ENCODE data around the gene BAAT.

Gene BAAT

DNA sequence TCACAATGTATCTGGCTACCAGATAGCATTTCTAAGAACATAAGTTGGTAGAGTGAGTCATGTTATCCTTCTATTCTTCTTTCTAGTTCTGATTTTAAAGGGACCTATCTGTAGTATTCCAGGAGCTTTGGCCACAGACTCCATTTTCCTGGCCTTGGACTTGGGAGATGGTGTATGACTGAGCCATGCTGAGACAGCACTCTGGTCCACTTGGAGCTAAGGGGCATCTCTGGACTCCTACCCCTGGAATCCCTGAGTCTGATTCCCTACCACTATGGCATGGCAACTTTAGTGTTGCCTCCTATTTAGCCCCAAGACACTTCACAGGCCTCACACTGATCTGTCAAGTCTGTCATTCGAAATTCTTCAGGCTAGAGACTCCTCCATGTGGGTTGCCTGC, 58.8 kb downstream of the BAAT start:
- Histone ChIP-seq H4K20me1 (ENCODE audit: low read depth, low read length) (no peaks in the 10 kb centered on the region), H3K9me3 (ENCODE audit: insufficient read depth, low read length) (no peaks in the 10 kb centered on the region), H3K27ac (ENCODE audit: low read depth, low read length) (no peak overlapping the region), H3K36me3 (ENCODE audit: low read length) (no peaks in the 10 kb centered on the region), H3K4me3 (ENCODE audit: insufficient read depth, low read length, poor library complexity, severe bottlenecking) (no peak overlapping the region), H3K9ac (ENCODE audit: low read length) (no peak overlapping the region), H2AFZ (ENCODE audit: low read depth, low read length, severe bottlenecking) (no peak overlapping the region), H3K9me2 (replicated peaks; ENCODE audit: insufficient read depth, low read length) (no peaks in the 10 kb centered on the region), H3K79me2 (ENCODE audit: insufficient read depth, low read length) (no peaks in the 10 kb centered on the region), H3K4me2 (ENCODE audit: low read depth, low read length, poor library complexity, severe bottlenecking) (no peak overlapping the region), H3F3A (ENCODE audit: insufficient read depth) (no peaks in the 10 kb centered on the region), H3K27me3 (ENCODE audit: low read length) (no peaks in the 10 kb centered on the region)
- no peak for TF ChIP-seq EZH2phosphoT487 (conservative IDR thresholded peaks at IDR 0.05; ENCODE audit: low read length)
- TF ChIP-seq, protein P1, sequence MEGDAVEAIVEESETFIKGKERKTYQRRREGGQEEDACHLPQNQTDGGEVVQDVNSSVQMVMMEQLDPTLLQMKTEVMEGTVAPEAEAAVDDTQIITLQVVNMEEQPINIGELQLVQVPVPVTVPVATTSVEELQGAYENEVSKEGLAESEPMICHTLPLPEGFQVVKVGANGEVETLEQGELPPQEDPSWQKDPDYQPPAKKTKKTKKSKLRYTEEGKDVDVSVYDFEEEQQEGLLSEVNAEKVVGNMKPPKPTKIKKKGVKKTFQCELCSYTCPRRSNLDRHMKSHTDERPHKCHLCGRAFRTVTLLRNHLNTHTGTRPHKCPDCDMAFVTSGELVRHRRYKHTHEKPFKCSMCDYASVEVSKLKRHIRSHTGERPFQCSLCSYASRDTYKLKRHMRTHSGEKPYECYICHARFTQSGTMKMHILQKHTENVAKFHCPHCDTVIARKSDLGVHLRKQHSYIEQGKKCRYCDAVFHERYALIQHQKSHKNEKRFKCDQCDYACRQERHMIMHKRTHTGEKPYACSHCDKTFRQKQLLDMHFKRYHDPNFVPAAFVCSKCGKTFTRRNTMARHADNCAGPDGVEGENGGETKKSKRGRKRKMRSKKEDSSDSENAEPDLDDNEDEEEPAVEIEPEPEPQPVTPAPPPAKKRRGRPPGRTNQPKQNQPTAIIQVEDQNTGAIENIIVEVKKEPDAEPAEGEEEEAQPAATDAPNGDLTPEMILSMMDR (IDR thresholded peaks at IDR 0.05; ENCODE audit: insufficient read depth, low read length, poor library complexity, severe bottlenecking): no peak

DNA sequence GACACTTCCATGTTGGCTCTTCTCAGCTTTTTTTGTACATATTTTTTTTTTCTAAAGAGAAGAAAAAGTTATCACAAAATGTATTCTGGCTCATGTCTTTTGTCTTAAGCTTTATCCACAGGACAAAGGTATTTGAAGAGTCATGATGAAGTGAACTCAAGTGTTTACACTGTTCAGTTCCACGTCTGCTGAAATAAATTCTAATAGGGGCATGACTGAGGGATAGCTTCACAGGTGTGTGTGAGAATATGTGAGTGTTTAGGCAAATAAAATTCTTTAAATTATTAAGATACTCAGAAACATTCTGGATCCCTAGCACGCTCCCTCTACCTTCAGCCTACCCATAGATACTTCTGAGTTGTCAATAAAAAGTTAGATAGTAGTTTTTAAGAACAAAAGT, 59.8 kb downstream of the BAAT start:
- no peaks in the 10 kb centered on the region for H3K36me3 ChIP-seq (ENCODE audit: low read length)
- no peaks in the 10 kb centered on the region for H3K9me3 ChIP-seq (ENCODE audit: insufficient read depth, low read length)
- TF ChIP-seq, protein P1 (IDR thresholded peaks at IDR 0.05; ENCODE audit: insufficient read depth, low read length, poor library complexity, severe bottlenecking): no peak
- no peak for TF ChIP-seq EZH2phosphoT487 (conservative IDR thresholded peaks at IDR 0.05; ENCODE audit: low read length)
- H4K20me1 ChIP-seq (ENCODE audit: low read depth, low read length): no peaks in the 10 kb centered on the region
- no peaks in the 10 kb centered on the region for H3K9me2 ChIP-seq (replicated peaks; ENCODE audit: insufficient read depth, low read length)
- no peaks in the 10 kb centered on the region for H3K79me2 ChIP-seq (ENCODE audit: insufficient read depth, low read length)
- no peaks in the 10 kb centered on the region for H3K27me3 ChIP-seq (ENCODE audit: low read length)
- no peak overlapping the region for H3K4me3 ChIP-seq (ENCODE audit: insufficient read depth, low read length, poor library complexity, severe bottlenecking)
- no peaks in the 10 kb centered on the region for H3F3A ChIP-seq (ENCODE audit: insufficient read depth)
- H3K4me2 ChIP-seq (ENCODE audit: low read depth, low read length, poor library complexity, severe bottlenecking): no peak overlapping the region
- no peak overlapping the region for H3K27ac ChIP-seq (ENCODE audit: low read depth, low read length)
- H2AFZ ChIP-seq (ENCODE audit: low read depth, low read length, severe bottlenecking): no peak overlapping the region
- H3K9ac ChIP-seq (ENCODE audit: low read length): no peak overlapping the region

DNA sequence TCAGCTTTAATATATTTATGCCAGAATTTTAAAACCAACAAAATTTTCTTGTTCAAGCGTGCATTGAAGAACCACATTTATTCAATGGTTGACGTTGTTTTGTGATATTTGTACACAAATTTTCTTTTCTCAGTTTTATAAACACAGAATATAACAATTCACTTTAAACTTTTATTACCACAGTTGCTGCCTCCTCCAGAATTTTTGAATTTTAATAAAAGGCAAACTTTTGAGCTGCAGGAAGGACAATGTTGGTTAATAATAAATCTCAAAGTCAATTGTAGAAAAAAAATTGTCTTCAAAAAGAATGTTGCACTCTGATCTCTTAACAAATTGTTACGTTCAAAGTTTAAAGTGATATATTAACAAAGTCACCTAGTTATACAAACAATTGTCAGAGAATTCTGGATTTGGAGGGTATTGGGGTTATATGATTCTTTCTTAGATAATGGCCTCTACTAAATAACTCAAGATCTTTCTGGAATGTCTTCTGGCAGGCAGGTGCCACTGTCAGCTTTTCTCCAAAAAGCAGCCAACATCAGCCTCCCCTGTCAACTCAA, 60.5 kb downstream of the BAAT start:
- Histone ChIP-seq H3K9me2 (replicated peaks; ENCODE audit: insufficient read depth, low read length) (no peaks in the 10 kb centered on the region), H3F3A (ENCODE audit: insufficient read depth) (no peaks in the 10 kb centered on the region), H3K36me3 (ENCODE audit: low read length) (no peaks in the 10 kb centered on the region), H3K79me2 (ENCODE audit: insufficient read depth, low read length) (no peaks in the 10 kb centered on the region), H3K27ac (ENCODE audit: low read depth, low read length) (no peak overlapping the region), H4K20me1 (ENCODE audit: low read depth, low read length) (no peaks in the 10 kb centered on the region), H2AFZ (ENCODE audit: low read depth, low read length, severe bottlenecking) (no peak overlapping the region), H3K27me3 (ENCODE audit: low read length) (no peaks in the 10 kb centered on the region), H3K9ac (ENCODE audit: low read length) (no peak overlapping the region), H3K4me3 (ENCODE audit: insufficient read depth, low read length, poor library complexity, severe bottlenecking) (no peak overlapping the region), H3K9me3 (ENCODE audit: insufficient read depth, low read length) (no peaks in the 10 kb centered on the region), H3K4me2 (ENCODE audit: low read depth, low read length, poor library complexity, severe bottlenecking) (no peak overlapping the region)
- TF ChIP-seq, protein P1 (IDR thresholded peaks at IDR 0.05; ENCODE audit: insufficient read depth, low read length, poor library complexity, severe bottlenecking): no peak
- no peak for TF ChIP-seq EZH2phosphoT487 (conservative IDR thresholded peaks at IDR 0.05; ENCODE audit: low read length)

All from SU-DHL-6 (cell line).